Activated CD8-positive, alpha-beta T cell treated with anti-CD3 and anti-CD28 coated beads for 36 hours (primary cell): ENCODE measurements around the gene RB1. TPM values are rescaled to one million over a fixed set of nuclear protein-coding genes. Genes with fewer than 3 reads are reported as not detected.
"Not testable (repeated sequence)": the region's sequence is repeated elsewhere in the genome, so short reads cannot be mapped to it uniquely, and the experiment has no call there.

Experiments used
- ATAC-seq: fragments of 200-7000 bp; cut with Tn5 transposase; one replicate; pipeline ENCODE4 v1.10.0; 2021; ENCODE audit warnings: mild to moderate bottlenecking, moderate library complexity
- CTCF ChIA-PET: fragments of 350-600 bp; sonication (Branson Sonifier 250); formaldehyde crosslinking; loops from one replicate; lab custom pipeline; 2021; ENCODE audit warnings: antibody characterized with exemption; lab: Charles Lee
- POLR2A ChIA-PET: fragments of 350-600 bp; sonication (Branson Sonifier 250); formaldehyde crosslinking; loops from one replicate; lab custom pipeline; 2021; ENCODE audit warnings: antibody characterized with exemption; lab: Charles Lee
- DNase-seq: peaks from one replicate; pipeline ENCODE4 v3.0.0-alpha.2; 2020
- H3K27ac Mint-ChIP-seq: one replicate; pipeline ENCODE4 v1.8.0; 2021; ENCODE audit warnings: mild to moderate bottlenecking, mixed read lengths
- H3K27me3 Mint-ChIP-seq: one replicate; pipeline ENCODE4 v1.8.0; 2021; ENCODE audit warnings: mixed read lengths
- H3K36me3 Mint-ChIP-seq: one replicate; pipeline ENCODE4 v1.8.0; 2021; ENCODE audit warnings: low read depth, mixed read lengths
- H3K4me1 Mint-ChIP-seq: one replicate; pipeline ENCODE4 v1.8.0; 2021; ENCODE audit warnings: low read depth, mixed read lengths
- H3K4me3 Mint-ChIP-seq: one replicate; pipeline ENCODE4 v1.8.0; 2021; ENCODE audit warnings: mild to moderate bottlenecking, moderate library complexity, mixed read lengths
- H3K9me3 Mint-ChIP-seq: one replicate; pipeline ENCODE4 v1.8.0; 2021; ENCODE audit warnings: mixed read lengths
- CTCF ChIP-seq: fragments of 200-600 bp; IDR thresholded peaks from one replicate; pipeline ENCODE4 v1.8.0; 2022; ENCODE audit warnings: antibody characterized with exemption, mild to moderate bottlenecking
- intact Hi-C: fragments of 100-400 bp; cut with micrococcal nuclease; formaldehyde crosslinking; loops from one replicate; pipeline ENCODE4 v1.10.0; 2022
- total RNA-seq, 2 experiments: library from RNA; stranded (reverse); gene quantifications; one replicate each; pipeline ENCODE4 v1.2.3, GENCODE V29; 2021

RB1 gene
- total RNA-seq, 2 experiments from 2014 or later: 26.4 to 29.2 TPM

DNA sequence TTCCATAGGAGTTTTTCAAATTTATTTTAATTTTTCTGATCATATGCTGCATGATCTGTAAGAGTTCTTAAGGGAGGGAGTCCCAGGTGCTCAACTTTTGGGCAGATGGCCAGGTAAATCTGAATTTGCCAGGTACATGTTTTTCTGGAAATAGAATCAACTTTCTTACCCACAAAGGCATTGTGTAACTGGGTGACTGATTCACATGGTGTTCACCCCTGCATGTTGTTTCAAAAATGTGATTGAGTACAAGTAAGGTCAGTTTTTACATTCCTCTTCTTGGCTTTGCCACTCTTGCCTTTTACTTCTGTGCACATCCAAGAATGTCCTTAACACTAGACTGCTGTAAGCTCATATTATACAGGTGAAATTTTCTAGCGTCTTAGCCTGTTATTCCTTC, 30.4 kb downstream of the RB1 start:
- Mint-ChIP-seq H3K4me3 (no peak overlapping the region), H3K27me3 (no peaks in the 10 kb centered on the region), H3K27ac (no peak overlapping the region), H3K36me3 (peaks cover 8% of the 10 kb centered on the region), H3K9me3 (no peaks in the 10 kb centered on the region), H3K4me1 (peaks cover 11% of the 10 kb centered on the region)
- TF ChIP-seq CTCF: no peak
- intact Hi-C loops: loop anchor here (2.0 to 10.0 kb wide), 3 partner anchors 207 to 431 kb away; no protein-coding TSS in a partner anchor
- POLR2A ChIA-PET: no interaction called here
- DNase-seq (no peak), ATAC-seq (no peak)
- CTCF ChIA-PET: interaction anchor here (0.6 to 9.3 kb wide), 25 partner anchors 17 to 434 kb away, joined by 3 to 173 read pairs (median 3); partner anchors contain the start of gene ITM2B

- intact Hi-C loops: loop anchor here (2.0 to 10.0 kb wide), 3 partner anchors 207 to 430 kb away; no protein-coding TSS in a partner anchor
- Mint-ChIP-seq H3K27ac (no peak overlapping the region), H3K9me3 (peaks cover under 1% of the 10 kb centered on the region), H3K4me3 (no peak overlapping the region), H3K27me3 (no peaks in the 10 kb centered on the region), H3K4me1 (peaks cover 11% of the 10 kb centered on the region), H3K36me3 (peaks cover 11% of the 10 kb centered on the region)
- peak; percentile 58 for ATAC-seq
- peak; percentile 87 for TF ChIP-seq CTCF
- ChIA-PET POLR2A (interaction anchor here (0.6 kb wide), 1 partner anchor 23 kb away, joined by 3 read pairs; no protein-coding TSS in a partner anchor), CTCF (interaction anchor here (0.5 to 9.3 kb wide), 23 partner anchors 41 to 662 kb away, joined by 3 to 173 read pairs (median 3); partner anchors contain the start of gene MED4)
- DNase-seq: no peak
These were observed 31.1 kb downstream of the RB1 start for GRCh38 chr13:48334534-48335127.

DNA sequence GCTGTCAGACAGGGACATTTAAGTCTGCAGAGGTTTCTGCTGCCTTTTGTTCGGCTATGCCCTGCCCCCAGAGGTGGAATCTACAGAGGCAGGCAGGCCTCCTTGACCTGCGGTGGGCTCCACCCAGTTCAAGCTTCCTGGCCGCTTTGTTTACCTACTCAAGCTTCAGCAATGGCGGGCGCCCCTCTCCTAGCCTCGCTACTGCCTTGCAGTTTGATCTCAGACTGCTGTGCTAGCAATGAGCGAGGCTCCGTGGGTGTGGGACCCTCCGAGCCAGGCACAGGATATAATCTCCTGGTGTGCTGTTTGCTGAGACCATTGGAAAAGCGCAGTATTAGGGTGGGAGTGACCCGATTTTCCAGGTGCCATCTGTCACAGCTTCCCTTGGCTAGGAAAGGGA, 35.6 kb downstream of the RB1 start:
- not testable (repeated sequence) for H3K9me3 Mint-ChIP-seq, H3K4me3 Mint-ChIP-seq, H3K4me1 Mint-ChIP-seq, H3K27ac Mint-ChIP-seq, H3K27me3 Mint-ChIP-seq, DNase-seq, ATAC-seq
- H3K36me3 Mint-ChIP-seq: peaks cover 16% of the 10 kb centered on the region
- intact Hi-C loops: loop anchor here (10.0 kb wide), 1 partner anchor 426 kb away; no protein-coding TSS in a partner anchor
- ChIA-PET CTCF (interaction anchor here (0.8 kb wide), 1 partner anchor 241 kb away, joined by 3 read pairs; no protein-coding TSS in a partner anchor), POLR2A (interaction anchor here (1.0 kb wide), 1 partner anchor 107 kb away, joined by 3 read pairs; the partner anchor contains the start of gene ITM2B)

DNA sequence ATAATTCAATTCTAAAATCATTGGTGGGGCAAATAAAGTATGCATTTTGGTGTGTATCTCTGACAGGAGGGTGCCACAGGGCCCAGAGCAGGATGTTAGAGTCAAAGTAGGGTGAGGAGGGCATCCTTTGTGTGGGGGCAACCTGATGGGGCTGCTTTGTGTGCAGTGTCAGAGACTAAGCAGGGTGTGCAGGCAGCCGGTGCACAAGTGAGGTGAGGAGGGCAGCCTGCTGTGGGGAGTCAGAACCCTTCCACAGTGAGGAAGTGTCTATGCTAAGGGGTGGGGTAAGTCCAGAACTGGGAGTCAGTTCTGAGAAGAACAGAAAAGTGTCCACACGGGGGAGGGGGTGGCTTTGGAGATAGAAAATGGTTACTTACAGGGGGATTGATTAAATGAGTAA, 40.7 kb downstream of the RB1 start:
- Mint-ChIP-seq H3K36me3 (peaks cover 28% of the 10 kb centered on the region), H3K27me3 (no peaks in the 10 kb centered on the region), H3K4me1 (peaks cover 2% of the 10 kb centered on the region), H3K4me3 (no peak overlapping the region), H3K9me3 (peaks cover 2% of the 10 kb centered on the region), H3K27ac (no peak overlapping the region)
- no peak for DNase-seq
- no peak for ATAC-seq
- TF ChIP-seq CTCF: no peak
- ChIA-PET CTCF (interaction anchor here (1.5 kb wide), 1 partner anchor 235 kb away, joined by 3 read pairs; no protein-coding TSS in a partner anchor), POLR2A (no interaction called here)
- intact Hi-C loops: no loop called here

DNA sequence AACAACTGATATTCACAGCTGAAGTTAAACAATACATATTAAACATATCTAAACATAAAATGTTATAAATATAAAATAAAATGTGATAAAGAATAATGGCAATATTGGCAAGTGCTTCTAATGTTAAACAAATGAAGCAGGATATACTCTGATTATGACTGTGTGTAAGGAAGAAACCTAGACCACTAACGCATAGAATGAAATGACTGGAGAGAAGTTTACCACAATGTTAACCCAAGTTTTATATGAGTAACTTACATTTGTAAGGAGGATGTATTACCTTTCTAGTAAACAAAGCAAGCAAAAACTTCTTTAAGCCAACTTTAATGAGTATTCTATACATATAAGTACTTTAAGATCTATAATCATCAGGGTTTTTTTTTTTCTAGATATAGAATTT, 43.0 kb downstream of the RB1 start:
- ChIA-PET CTCF (interaction anchor here (0.9 kb wide), 1 partner anchor 220 kb away, joined by 4 read pairs; no protein-coding TSS in a partner anchor), POLR2A (no interaction called here)
- TF ChIP-seq CTCF: no peak
- H3K27me3 Mint-ChIP-seq: no peaks in the 10 kb centered on the region
- intact Hi-C loops: no loop called here
- H3K36me3 Mint-ChIP-seq: peaks cover 46% of the 10 kb centered on the region
- H3K4me3 Mint-ChIP-seq: no peak overlapping the region
- ATAC-seq (peak; percentile 13), DNase-seq (no peak)
- peaks cover 2% of the 10 kb centered on the region for H3K4me1 Mint-ChIP-seq
- no peak overlapping the region for H3K27ac Mint-ChIP-seq
- H3K9me3 Mint-ChIP-seq: peaks cover 2% of the 10 kb centered on the region
